Sigmoid colon (tissue), 7 donors: ENCODE results near the gene ZKSCAN3. TPM values are rescaled to one million over a fixed set of nuclear protein-coding genes. Genes with fewer than 3 reads are reported as not detected.

ENCODE experiments used
- DNase-seq: peaks from one replicate; pipeline ENCODE4 v3.0.0-alpha.2; 2019
- H3K27ac ChIP-seq, 4 donors: fragments of 200-600 bp; sonication (generic); one replicate each; pipeline ENCODE4 v1.5.1; 2016 to 2019; ENCODE audit warnings: mild to moderate bottlenecking in 1 of 4
- H3K27me3 ChIP-seq, 3 donors: fragments of 200-600 bp; sonication (generic); one replicate each; pipeline ENCODE4 v1.5.1; 2019; ENCODE audit warnings: mild to moderate bottlenecking in 1 of 3
- H3K36me3 ChIP-seq, 4 donors: fragments of 200-600 bp; sonication (generic); one replicate each; pipeline ENCODE4 v1.5.1; 2016 to 2019
- H3K4me1 ChIP-seq, 4 donors: fragments of 200-600 bp; sonication (generic); one replicate each; pipeline ENCODE4 v1.5.1; 2017 to 2019
- H3K4me3 ChIP-seq, 4 donors: fragments of 200-600 bp; sonication (generic); one replicate each; pipeline ENCODE4 v1.5.1; 2017 to 2019; ENCODE audit warnings: mild to moderate bottlenecking in 2 of 4, moderate library complexity in 1 of 4
- H3K9me3 ChIP-seq, 4 donors: fragments of 200-600 bp in 3 of 4; sonication (generic) in 3 of 4; one replicate each; pipeline versions ENCODE4 v1.5.1 to v1.6.1; 2013 to 2019
- CTCF ChIP-seq, 4 experiments: fragments of 450-650 bp in 3 of 4; fragments of 200-600 bp in 1 of 4; IDR thresholded peaks; one replicate each; pipeline ENCODE4 v1.5.1; 2016 to 2019; ENCODE audit warnings: antibody characterized with exemption in 4 of 4, mild to moderate bottlenecking in 3 of 4, moderate library complexity in 2 of 4
- EP300 ChIP-seq, 4 donors: sonication (generic); formaldehyde crosslinking; IDR thresholded peaks; one replicate each; pipeline ENCODE4 v1.6.1; 2017; ENCODE audit warnings: antibody characterized with exemption in 4 of 4
- POLR2A ChIP-seq, 2 donors: fragments of 450-650 bp; IDR thresholded peaks; one replicate each; pipeline ENCODE4 v1.6.1; 2016; ENCODE audit warnings: antibody characterized with exemption in 2 of 2, mild to moderate bottlenecking in 2 of 2, moderate library complexity in 2 of 2
- POLR2AphosphoS5 ChIP-seq, 4 donors: sonication (generic); formaldehyde crosslinking; IDR thresholded peaks; one replicate each; pipeline ENCODE4 v1.6.1; 2017; ENCODE audit warnings: antibody characterized with exemption in 4 of 4
- WGBS, 2 donors: extraction: QIAGEN DNeasy Blood & Tissue Kit; methylation state at CpG; one replicate each; pipeline ENCODE4 v1.1.7; 2013; 5-methylcytosine and 5-hydroxymethylcytosine counted together
- intact Hi-C: fragments of 100-400 bp; cut with DNase I; formaldehyde crosslinking; loops from one replicate; pipeline ENCODE4 v1.15.1; 2023
- polyA plus RNA-seq, 3 donors: library from polyadenylated mRNA; stranded (reverse); fragments of 200-250 nt; gene quantifications; one replicate each; pipeline ENCODE4 v1.2.3, GENCODE V29; 2013
- total RNA-seq, 4 donors: library from RNA; depleted of rRNA; stranded (reverse); fragments of >200 nt; gene quantifications; one replicate each; pipeline ENCODE4 v1.1.0, GENCODE V29; 2016
- donor health status: healthy with polysubstance abuse.
- donor health status: Bipolar disorder and iron deficiency.
- donor health status: healthy.

The ZKSCAN3 gene
- total and polyA plus RNA-seq, 7 donors = 0.92 to 9.1 (median 5.4) TPM

- Histone ChIP-seq H3K4me1 (no peaks in the 10 kb centered on the region), H3K27me3 (no peaks in the 10 kb centered on the region), H3K9me3 (no peaks in the 10 kb centered on the region), H3K4me3 (no peak overlapping the region), H3K27ac (no peak overlapping the region), H3K36me3 (peaks cover 0 to 27% (median 3%) of the 10 kb centered on the region in 4 donors)
- TF ChIP-seq CTCF (IDR thresholded peaks at IDR 0.05) (no peak), POLR2AphosphoS5 (IDR thresholded peaks at IDR 0.05) (no peak), EP300 (IDR thresholded peaks at IDR 0.05) (no peak), POLR2A (IDR thresholded peaks at IDR 0.05) (no peak)
- intact Hi-C loops = no loop called here
- no peak for DNase-seq
- WGBS, 2 donors = 93 to 97% methylated on average over 1 of the region's 1 CpG
Observed at GRCh38 chr6:28371280-28371679, 21.5 kb downstream of the ZKSCAN3 start.

GRCh38 chr6:28371706-28372451 is 22.1 kb downstream of the ZKSCAN3 start:
- no peaks in the 10 kb centered on the region for H3K27me3 ChIP-seq
- H3K4me1 ChIP-seq = no peaks in the 10 kb centered on the region
- intact Hi-C loops = no loop called here
- H3K27ac ChIP-seq = no peak overlapping the region
- no peak for DNase-seq
- no peak for TF ChIP-seq POLR2AphosphoS5 (IDR thresholded peaks at IDR 0.05)
- TF ChIP-seq CTCF (IDR thresholded peaks at IDR 0.05) = no peak
- no peak for TF ChIP-seq POLR2A (IDR thresholded peaks at IDR 0.05)
- TF ChIP-seq EP300 (IDR thresholded peaks at IDR 0.05) = no peak
- no peaks in the 10 kb centered on the region for H3K9me3 ChIP-seq
- H3K4me3 ChIP-seq = no peak overlapping the region
- H3K36me3 ChIP-seq = peaks cover 0 to 21% (median 3%) of the 10 kb centered on the region in 4 donors
- WGBS, 2 donors = 86 to 93% methylated on average over 9 of the region's 9 CpGs

- DNase-seq = no peak
- no peaks in the 10 kb centered on the region for H3K9me3 ChIP-seq
- H3K27me3 ChIP-seq = no peaks in the 10 kb centered on the region
- H3K4me1 ChIP-seq = no peaks in the 10 kb centered on the region
- TF ChIP-seq CTCF (IDR thresholded peaks at IDR 0.05) (no peak), EP300 (IDR thresholded peaks at IDR 0.05) (no peak), POLR2AphosphoS5 (IDR thresholded peaks at IDR 0.05) (no peak)
- no peak overlapping the region for H3K4me3 ChIP-seq
- no peak overlapping the region for H3K27ac ChIP-seq
- peaks cover 0 to 22% (median 0%) of the 10 kb centered on the region in 4 donors for H3K36me3 ChIP-seq
- 93 to 95% methylated on average over 1 of the region's 1 CpG for WGBS, 2 donors
- intact Hi-C loops = no loop called here
Observed at GRCh38 chr6:28373925-28374324, 24.2 kb downstream of the ZKSCAN3 start.

- DNase-seq = no peak
- H3K27ac ChIP-seq = no peak overlapping the region
- no peaks in the 10 kb centered on the region for H3K9me3 ChIP-seq
- H3K4me1 ChIP-seq = peaks cover 0 to 9% (median 3%) of the 10 kb centered on the region in 4 donors
- H3K36me3 ChIP-seq = peaks cover 0 to 43% (median 6%) of the 10 kb centered on the region in 4 donors
- H3K4me3 ChIP-seq = no peak overlapping the region
- no peak for TF ChIP-seq EP300 (IDR thresholded peaks at IDR 0.05)
- no peaks in the 10 kb centered on the region for H3K27me3 ChIP-seq
- intact Hi-C loops = no loop called here
- 37 to 77% methylated on average over 1 of the region's 1 CpG for WGBS, 2 donors
Observed at GRCh38 chr6:28377879-28378278, 28.1 kb downstream of the ZKSCAN3 start.

- no peak overlapping the region for H3K4me3 ChIP-seq
- intact Hi-C loops = no loop called here
- H3K27me3 ChIP-seq = no peaks in the 10 kb centered on the region
- peaks cover 0 to 43% (median 6%) of the 10 kb centered on the region in 4 donors for H3K36me3 ChIP-seq
- no peak overlapping the region for H3K27ac ChIP-seq
- H3K4me1 ChIP-seq = peaks cover 0 to 12% (median 6%) of the 10 kb centered on the region in 4 donors
- TF ChIP-seq EP300 (IDR thresholded peaks at IDR 0.05) = no peak
- DNase-seq = no peak
- no peaks in the 10 kb centered on the region for H3K9me3 ChIP-seq
Observed at GRCh38 chr6:28378644-28379043, 28.9 kb downstream of the ZKSCAN3 start.

GRCh38 chr6:28380381-28380780 is 30.6 kb downstream of the ZKSCAN3 start:
- intact Hi-C loops = no loop called here
- Histone ChIP-seq H3K27me3 (no peaks in the 10 kb centered on the region), H3K9me3 (no peaks in the 10 kb centered on the region), H3K36me3 (peaks cover 0 to 46% (median 6%) of the 10 kb centered on the region in 4 donors), H3K4me3 (no peak overlapping the region), H3K27ac (no peak overlapping the region), H3K4me1 (peaks cover 0 to 16% (median 7%) of the 10 kb centered on the region in 4 donors)
- no peak for DNase-seq
- no peak for TF ChIP-seq POLR2AphosphoS5 (IDR thresholded peaks at IDR 0.05)
- no peak for TF ChIP-seq POLR2A (IDR thresholded peaks at IDR 0.05)
- 93 to 94% methylated on average over 2 of the region's 2 CpGs for WGBS, 2 donors
